Measurements from ENCODE around the gene PRCD.
"Not testable (repeated sequence)": the region's sequence is repeated elsewhere in the genome, so short reads cannot be mapped to it uniquely, and the experiment has no call there.

Gene PRCD

GRCh38 chr17:76506408-76507345 lies 33.2 kb upstream of the PRCD start:
- peak; percentile 84 for DNase-seq

GRCh38 chr17:76508472-76509063 lies 31.3 kb upstream of the PRCD start:
- not testable (repeated sequence) for DNase-seq

GRCh38 chr17:76510831-76511244 lies 29.0 kb upstream of the PRCD start:
- no peak for DNase-seq

- no peak for DNase-seq
Measured at GRCh38 chr17:76511668-76512365, 28.0 kb upstream of the PRCD start.

- DNase-seq: no peak
Measured at GRCh38 chr17:76512366-76513305, 27.2 kb upstream of the PRCD start.

GRCh38 chr17:76513306-76513692 lies 26.5 kb upstream of the PRCD start:
- no peak for DNase-seq

- DNase-seq: not testable (repeated sequence)
Measured at GRCh38 chr17:76514355-76514754, 25.5 kb upstream of the PRCD start.

- DNase-seq: no peak
Measured at GRCh38 chr17:76515274-76515949, 24.4 kb upstream of the PRCD start.

GRCh38 chr17:76517638-76518038 lies 22.2 kb upstream of the PRCD start:
- DNase-seq: no peak

GRCh38 chr17:76519048-76519966 lies 20.5 kb upstream of the PRCD start:
- DNase-seq: no peak

- DNase-seq: no peak
Measured at GRCh38 chr17:76521262-76521661, 18.6 kb upstream of the PRCD start.

GRCh38 chr17:76521683-76522082 lies 18.2 kb upstream of the PRCD start:
- not testable (repeated sequence) for DNase-seq

GRCh38 chr17:76523084-76524037 lies 16.5 kb upstream of the PRCD start:
- peak; percentile 71 for DNase-seq

GRCh38 chr17:76524598-76525512 lies 15.0 kb upstream of the PRCD start:
- no peak for DNase-seq

- not testable (repeated sequence) for DNase-seq
Measured at GRCh38 chr17:76525513-76525833, 14.4 kb upstream of the PRCD start.

- not testable (repeated sequence) for DNase-seq
Measured at GRCh38 chr17:76527016-76527415, 12.8 kb upstream of the PRCD start.

GRCh38 chr17:76527430-76528111 lies 12.3 kb upstream of the PRCD start:
- no peak for DNase-seq

- no peak for DNase-seq
Measured at GRCh38 chr17:76528156-76528527, 11.7 kb upstream of the PRCD start.
